PC-3 (cell line): Measurements from ENCODE around the gene CEP152. TPM values are rescaled to one million over a fixed set of nuclear protein-coding genes. Genes with fewer than 3 reads are reported as not detected.

ENCODE experiments used
- ATAC-seq: fragments of 200-7000 bp; cut with Tn5 transposase; 2 replicates; pipeline ENCODE4 v1.9.1; 2020; ENCODE audit warnings: mild to moderate bottlenecking, moderate library complexity
- BruUV-seq: library from RNA; stranded (reverse); fragments of 400-500 nt; replicated peaks from 2 replicates; lab custom pipeline; 2021; lab: Mats Ljungman, UMichigan
- CTCF ChIA-PET: fragments of 300-600 bp; sonication (Branson Sonifier 250); formaldehyde crosslinking; loops from one replicate; lab custom pipeline; 2022; ENCODE audit warnings: antibody characterized with exemption; lab: Charles Lee
- POLR2A ChIA-PET: fragments of 300-600 bp; sonication (Branson Sonifier 250); formaldehyde crosslinking; loops from one replicate; lab custom pipeline; 2022; ENCODE audit warnings: antibody characterized with exemption; ENCODE audit not compliant: unreplicated experiment; lab: Charles Lee
- DNase-seq: peaks from one replicate; pipeline ENCODE4 v3.0.0-alpha.2; 2015
- H2AFZ ChIP-seq: fragments of 300-600 bp; sonication (generic); 2 replicates; pipeline ENCODE4 v1.6.0; 2016; ENCODE audit warnings: antibody characterized with exemption, low read length
- H3F3A ChIP-seq: fragments of 300-600 bp; sonication (generic); one replicate; pipeline ENCODE4 v1.6.0; 2017; ENCODE audit warnings: antibody characterized with exemption, low read length, control low read depth, mild to moderate bottlenecking; ENCODE audit not compliant: unreplicated experiment
- H3K27ac ChIP-seq: fragments of 300-600 bp; sonication (generic); 2 replicates; pipeline ENCODE4 v1.5.1; 2016; ENCODE audit warnings: mild to moderate bottlenecking, low read length
- H3K27me3 ChIP-seq: fragments of 300-600 bp; sonication (generic); 2 replicates; pipeline ENCODE4 v1.6.1; 2016; ENCODE audit warnings: low read length, mixed read lengths
- H3K36me3 ChIP-seq: fragments of 300-600 bp; sonication (generic); 2 replicates; pipeline ENCODE4 v1.6.1; 2016; ENCODE audit warnings: low read depth, mixed run types, low read length, mixed read lengths
- H3K4me1 ChIP-seq: fragments of 300-600 bp; sonication (generic); 2 replicates; pipeline ENCODE4 v1.5.1; 2016; ENCODE audit warnings: low read length; ENCODE audit not compliant: insufficient read depth
- H3K4me2 ChIP-seq: fragments of 300-600 bp; sonication (generic); 2 replicates; pipeline ENCODE4 v1.6.0; 2016; ENCODE audit warnings: low read length
- H3K4me3 ChIP-seq: fragments of 300-600 bp; sonication (generic); 2 replicates; pipeline ENCODE4 v1.5.1; 2016; ENCODE audit warnings: mild to moderate bottlenecking, low read length, mixed read lengths
- H3K79me2 ChIP-seq: fragments of 300-600 bp; sonication (generic); 2 replicates; pipeline ENCODE4 v1.6.1; 2017; ENCODE audit warnings: low read length, mixed read lengths
- H3K9ac ChIP-seq: fragments of 300-600 bp; sonication (generic); 2 replicates; pipeline ENCODE4 v1.6.0; 2016; ENCODE audit warnings: mild to moderate bottlenecking, low read length
- H3K9me2 ChIP-seq: fragments of 300-600 bp; sonication (generic); replicated peaks from 2 replicates; pipeline ENCODE4 v1.6.1; 2016; ENCODE audit warnings: mixed run types, low read length, mixed read lengths
- H3K9me3 ChIP-seq: fragments of 300-600 bp; sonication (generic); 2 replicates; pipeline ENCODE4 v1.6.1; 2016; ENCODE audit warnings: low read length, mixed read lengths
- H4K20me1 ChIP-seq: fragments of 300-600 bp; sonication (generic); 2 replicates; pipeline ENCODE4 v1.6.1; 2016; ENCODE audit warnings: low read length, mixed read lengths
- CTCF ChIP-seq: fragments of 300-600 bp; sonication (generic); conservative IDR thresholded peaks from 2 replicates; pipeline ENCODE4 v1.5.1; 2017; ENCODE audit warnings: antibody characterized with exemption, low read depth, mild to moderate bottlenecking, low read length
- EZH2 ChIP-seq: fragments of 300-600 bp; sonication (generic); IDR thresholded peaks from one replicate; pipeline ENCODE4 v1.6.1; 2017; ENCODE audit warnings: antibody characterized with exemption, mild to moderate bottlenecking, low read length; ENCODE audit not compliant: unreplicated experiment
- EZH2phosphoT487 ChIP-seq: fragments of 300-600 bp; sonication (generic); IDR thresholded peaks from 2 replicates; pipeline ENCODE4 v1.6.1; 2018; ENCODE audit warnings: mild to moderate bottlenecking, antibody characterized with exemption, low read length, borderline replicate concordance
- intact Hi-C: fragments of 100-400 bp; cut with micrococcal nuclease; formaldehyde crosslinking; loops from 2 replicates; pipeline ENCODE4 v1.9.0; 2023
- total RNA-seq: library from RNA; depleted of rRNA; stranded (reverse); fragments of >200 nt; gene quantifications from 2 replicates; pipeline ENCODE4 v1.2.3, GENCODE V29; 2014

Gene CEP152
- total RNA-seq, 1 experiment from 2014 or later, result 7.5 TPM

GRCh38 chr15:48823706-48824105 lies 12.8 kb upstream of the CEP152 start:
- DNase-seq (no peak), ATAC-seq (no peak)
- H3K36me3 ChIP-seq, result no peaks in the 10 kb centered on the region
- no peak overlapping the region for H3K27ac ChIP-seq
- H3F3A ChIP-seq, result no peaks in the 10 kb centered on the region
- CTCF ChIA-PET, result no interaction called here
- H3K4me1 ChIP-seq, result no peaks in the 10 kb centered on the region
- H3K4me2 ChIP-seq, result no peak overlapping the region
- H3K9ac ChIP-seq, result no peak overlapping the region
- H3K9me2 ChIP-seq, result no peaks in the 10 kb centered on the region
- TF ChIP-seq EZH2 (no peak), EZH2phosphoT487 (no peak), CTCF (no peak)
- no peak overlapping the region for H2AFZ ChIP-seq
- H3K27me3 ChIP-seq, result no peaks in the 10 kb centered on the region
- H3K9me3 ChIP-seq, result no peaks in the 10 kb centered on the region
- no peaks in the 10 kb centered on the region for H3K79me2 ChIP-seq
- no peaks in the 10 kb centered on the region for H4K20me1 ChIP-seq
- POLR2A ChIA-PET, result no interaction called here
- no peak overlapping the region for H3K4me3 ChIP-seq
- no TSS peak for BruUV-seq
- intact Hi-C loops, result no loop called here

- ChIA-PET POLR2A (no interaction called here), CTCF (no interaction called here)
- Histone ChIP-seq H4K20me1 (no peaks in the 10 kb centered on the region), H3K9me2 (no peaks in the 10 kb centered on the region), H3K27ac (no peak overlapping the region), H3K9ac (no peak overlapping the region), H3K4me2 (no peak overlapping the region), H3K36me3 (no peaks in the 10 kb centered on the region), H3F3A (no peaks in the 10 kb centered on the region), H3K4me1 (no peaks in the 10 kb centered on the region), H2AFZ (no peak overlapping the region), H3K9me3 (no peaks in the 10 kb centered on the region), H3K27me3 (no peaks in the 10 kb centered on the region), H3K4me3 (no peak overlapping the region), H3K79me2 (no peaks in the 10 kb centered on the region)
- no peak for ATAC-seq
- no TSS peak for BruUV-seq
- no peak for DNase-seq
- intact Hi-C loops, result no loop called here
- TF ChIP-seq EZH2 (no peak), EZH2phosphoT487 (no peak), CTCF (no peak)
Measured at GRCh38 chr15:48823237-48823636, 12.4 kb upstream of the CEP152 start.

GRCh38 chr15:48814286-48814685 lies 3.4 kb upstream of the CEP152 start:
- Histone ChIP-seq H3K79me2 (peaks cover 15% of the 10 kb centered on the region), H3K9me3 (no peaks in the 10 kb centered on the region), H3K27ac (no peak overlapping the region), H3K9me2 (no peaks in the 10 kb centered on the region), H4K20me1 (no peaks in the 10 kb centered on the region), H3K36me3 (no peaks in the 10 kb centered on the region), H3K4me3 (no peak overlapping the region), H2AFZ (no peak overlapping the region), H3K9ac (no peak overlapping the region), H3F3A (no peaks in the 10 kb centered on the region), H3K4me2 (no peak overlapping the region), H3K27me3 (no peaks in the 10 kb centered on the region), H3K4me1 (peaks cover 10% of the 10 kb centered on the region)
- ATAC-seq (no peak), DNase-seq (no peak)
- no peak for TF ChIP-seq EZH2phosphoT487
- no peak for TF ChIP-seq CTCF
- TF ChIP-seq EZH2, result no peak
- no TSS peak for BruUV-seq
- ChIA-PET POLR2A (no interaction called here), CTCF (no interaction called here)
- intact Hi-C loops, result loop anchor here (5.0 kb wide), 1 partner anchor 43 kb away; no protein-coding TSS in a partner anchor
